ENCODE measurements around the gene CHAC1.
A peak's percentile ranks its signal among the peaks of the same experiment; 100 is the strongest.

GRCh38 chr15:40928821-40929659 is 24.2 kb upstream of the CHAC1 start, which contains the start of gene DLL4:
- TF ChIP-seq POLR2A (IDR thresholded peaks at IDR 0.05) (peak in 1 of 4 donors; percentile 12), CTCF (IDR thresholded peaks at IDR 0.05) (no peak)
